HG02678 (cell line): ENCODE data around the gene MRM3.
"Not testable (repeated sequence)": the region's sequence is repeated elsewhere in the genome, so short reads cannot be mapped to it uniquely, and the experiment has no call there.

Experiments
- ATAC-seq: cut with Tn5 transposase; IDR thresholded peaks from one replicate; pipeline ENCODE4 v1.9.1; 2021; ENCODE audit warnings: mild to moderate bottlenecking, moderate library complexity; ENCODE audit not compliant: unreplicated experiment

The MRM3 gene

DNA sequence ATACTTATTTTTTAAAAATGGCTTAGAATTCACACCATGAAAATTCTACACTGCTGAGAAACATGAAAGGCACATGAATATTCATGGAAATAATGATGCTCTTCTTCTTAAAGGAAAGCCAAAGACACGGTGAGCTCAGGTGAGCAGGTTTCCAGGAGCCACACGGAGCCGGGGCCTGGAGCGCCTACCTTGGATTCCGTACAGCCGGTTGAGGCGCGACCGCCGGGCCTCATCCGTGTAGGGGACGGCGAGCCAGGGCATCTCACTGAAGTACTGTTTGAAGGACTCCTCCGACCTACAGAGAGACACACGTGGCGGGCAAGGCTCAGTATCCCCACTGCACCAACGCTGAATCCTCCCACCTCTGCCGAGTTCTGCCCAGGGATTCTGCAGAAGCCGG lies 37.1 kb downstream of the MRM3 start:
- ATAC-seq = no peak

DNA sequence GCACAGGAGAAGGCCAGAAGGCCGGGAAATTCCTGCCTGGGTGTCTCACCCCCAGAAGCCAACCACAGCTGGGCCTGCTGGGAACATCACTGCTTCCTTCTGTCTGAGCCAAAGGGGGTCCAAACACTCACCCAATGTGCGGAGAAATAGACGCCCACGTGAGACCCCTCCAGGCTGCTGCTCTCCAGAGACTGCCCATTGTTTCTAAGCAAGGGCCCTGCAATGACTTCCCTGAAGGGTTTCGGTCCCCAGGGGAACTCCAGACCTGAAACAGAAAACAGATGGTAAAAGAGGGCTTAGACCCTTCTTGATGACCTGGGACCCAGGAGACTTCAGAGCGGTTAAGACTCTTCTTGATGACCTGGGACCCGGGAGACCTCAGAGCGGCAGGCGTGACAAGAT lies 41.3 kb downstream of the MRM3 start:
- no peak for ATAC-seq

DNA sequence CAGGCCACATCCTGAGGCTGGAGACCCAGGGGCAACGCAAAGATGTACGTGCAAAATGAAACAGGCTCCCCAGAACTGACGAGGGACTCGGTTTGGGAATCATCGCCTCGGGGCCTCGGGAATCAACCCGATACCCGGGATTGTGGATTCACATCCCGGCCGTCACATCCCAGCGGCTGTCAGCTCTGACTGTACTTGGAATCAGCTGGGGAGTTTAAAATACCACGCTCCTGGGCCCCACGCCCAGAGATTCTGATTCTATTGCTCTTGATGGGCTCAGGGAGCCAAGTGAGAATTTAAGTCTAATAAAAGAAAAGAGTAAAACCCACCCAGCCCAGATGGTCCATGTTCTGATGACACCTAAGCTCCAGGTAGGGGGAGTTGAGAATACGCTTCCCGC lies 42.2 kb downstream of the MRM3 start:
- no peak for ATAC-seq

GRCh38 chr17:825216-825615 lies 43.1 kb downstream of the MRM3 start:
- ATAC-seq = no peak

- no peak for ATAC-seq
Measured at GRCh38 chr17:826778-827177, 44.6 kb downstream of the MRM3 start.

DNA sequence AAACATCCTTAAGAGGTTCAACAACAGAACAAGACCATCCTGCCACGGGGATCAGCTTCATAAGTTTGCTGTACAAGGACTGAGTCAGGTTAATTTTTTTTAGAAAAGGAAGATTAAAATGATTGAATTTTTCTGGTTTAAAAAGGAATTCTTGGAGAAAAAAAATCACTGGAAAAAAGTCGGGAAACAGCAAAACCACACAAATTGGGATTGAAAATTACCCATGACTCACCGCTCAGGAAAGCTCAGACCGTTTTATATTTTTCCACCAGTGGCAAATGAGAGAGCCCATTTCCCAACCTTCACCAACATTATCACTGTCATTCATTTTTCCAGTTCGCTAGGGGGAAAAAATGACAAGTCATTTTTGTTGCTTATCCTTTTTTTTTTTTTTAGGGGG lies 46.6 kb downstream of the MRM3 start:
- no peak for ATAC-seq

DNA sequence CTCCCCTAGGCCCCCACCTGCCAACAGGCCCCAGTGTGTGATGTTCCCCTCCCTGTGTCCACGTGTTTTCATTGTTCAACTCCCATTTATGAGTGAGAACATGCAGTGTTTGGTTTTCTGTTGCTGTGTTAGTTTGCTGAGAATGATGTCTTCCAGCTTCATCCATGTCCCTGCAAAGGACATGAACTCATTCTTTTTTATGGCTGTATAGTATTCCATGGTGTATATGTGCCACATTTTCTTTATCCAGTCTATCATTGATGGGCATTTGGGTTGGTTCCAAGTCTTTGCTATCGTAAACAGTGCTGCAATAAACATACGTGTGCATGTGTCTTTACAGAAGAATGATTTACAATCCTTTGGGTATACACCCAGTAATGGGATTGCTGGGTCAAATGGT lies 47.5 kb downstream of the MRM3 start:
- not testable (repeated sequence) for ATAC-seq

DNA sequence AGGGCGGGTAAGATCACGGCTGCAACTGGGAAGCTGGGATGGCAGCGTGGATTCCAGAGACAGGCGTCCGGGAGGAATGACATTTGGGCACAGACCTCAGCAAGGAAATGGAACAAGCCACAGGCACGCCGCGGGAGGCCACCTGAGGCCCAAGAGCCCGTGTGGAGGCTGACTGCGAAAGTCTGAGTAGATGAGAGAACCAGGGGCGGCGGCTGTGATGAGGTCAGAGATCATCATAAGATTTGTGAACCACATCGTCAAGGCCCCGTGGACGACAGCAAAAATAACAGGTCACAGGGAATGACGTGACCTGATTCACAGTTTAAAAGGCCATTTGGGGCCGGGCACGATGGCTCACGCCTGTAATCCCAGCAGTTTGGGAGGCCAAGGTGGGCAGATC lies 48.2 kb downstream of the MRM3 start:
- no peak for ATAC-seq

GRCh38 chr17:830950-831349 lies 48.8 kb downstream of the MRM3 start:
- no peak for ATAC-seq

GRCh38 chr17:834136-834535 lies 52.0 kb downstream of the MRM3 start:
- no peak for ATAC-seq

DNA sequence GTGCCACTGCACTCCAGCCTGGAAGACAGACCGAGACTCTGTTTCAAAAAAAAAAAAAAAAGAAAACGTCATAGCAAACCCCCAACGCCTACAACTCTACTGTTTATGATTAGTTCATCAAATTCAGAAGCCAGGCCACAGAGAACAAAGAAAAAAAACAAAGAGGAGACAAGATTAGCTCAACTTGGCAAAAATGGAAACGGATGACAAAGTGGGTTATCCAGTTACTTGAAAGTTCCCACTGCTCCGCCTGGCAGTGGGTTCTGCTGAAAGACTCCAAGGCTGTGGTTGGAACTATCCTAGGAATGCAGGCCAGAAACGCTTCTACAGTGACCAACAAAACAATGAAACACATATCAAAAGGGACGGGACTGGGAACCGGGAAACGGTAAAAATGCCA lies 53.1 kb downstream of the MRM3 start:
- ATAC-seq = no peak

DNA sequence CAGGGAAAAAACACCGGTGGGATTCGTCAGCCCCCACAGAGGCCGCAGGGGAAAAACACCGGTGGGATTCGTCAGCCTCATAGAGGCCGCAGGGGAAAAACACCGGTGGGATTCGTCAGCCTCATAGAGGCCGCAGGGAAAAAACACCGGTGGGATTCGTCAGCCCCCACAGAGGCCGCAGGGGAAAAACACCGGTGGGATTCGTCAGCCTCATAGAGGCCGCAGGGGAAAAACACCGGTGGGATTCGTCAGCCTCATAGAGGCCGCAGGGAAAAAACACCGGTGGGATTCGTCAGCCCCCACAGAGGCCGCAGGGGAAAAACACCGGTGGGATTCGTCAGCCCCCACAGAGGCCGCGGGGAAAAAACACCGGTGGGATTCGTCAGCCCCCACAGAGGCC lies 53.6 kb downstream of the MRM3 start:
- ATAC-seq = not testable (repeated sequence)

GRCh38 chr17:836151-836550 lies 54.0 kb downstream of the MRM3 start:
- no peak for ATAC-seq

- no peak for ATAC-seq
Measured at GRCh38 chr17:838486-838885, 56.3 kb downstream of the MRM3 start.

DNA sequence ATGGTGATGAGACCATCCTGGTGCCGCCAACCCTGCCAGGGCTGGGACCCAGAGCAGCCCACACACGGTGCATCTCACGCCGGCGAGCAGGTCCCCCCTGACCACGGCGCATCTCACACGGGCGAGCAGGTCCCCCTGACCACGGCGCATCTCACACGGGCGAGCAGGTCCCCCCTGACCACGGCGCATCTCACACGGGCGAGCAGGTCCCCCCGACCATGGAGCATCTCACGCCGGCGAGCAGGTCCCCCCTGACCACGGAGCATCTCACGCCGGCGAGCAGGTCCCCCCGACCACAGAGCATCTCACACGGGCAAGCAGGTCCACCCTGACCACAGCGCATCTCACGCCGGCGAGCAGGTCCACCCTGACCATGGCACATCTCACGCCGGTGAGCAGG lies 59.2 kb downstream of the MRM3 start:
- ATAC-seq = no peak
